ENCODE results near the gene HIGD1A. TPM values are rescaled to one million over a fixed set of nuclear protein-coding genes. Genes with fewer than 3 reads are reported as not detected.

The HIGD1A gene
- total RNA-seq, 1 donor from 2014 or later: 190 TPM

GRCh38 chr3:42795621-42796181 is 8.6 kb downstream of the HIGD1A start:
- no peak for DNase-seq (ENCODE audit: low read depth)
- TF ChIP-seq, protein P1, sequence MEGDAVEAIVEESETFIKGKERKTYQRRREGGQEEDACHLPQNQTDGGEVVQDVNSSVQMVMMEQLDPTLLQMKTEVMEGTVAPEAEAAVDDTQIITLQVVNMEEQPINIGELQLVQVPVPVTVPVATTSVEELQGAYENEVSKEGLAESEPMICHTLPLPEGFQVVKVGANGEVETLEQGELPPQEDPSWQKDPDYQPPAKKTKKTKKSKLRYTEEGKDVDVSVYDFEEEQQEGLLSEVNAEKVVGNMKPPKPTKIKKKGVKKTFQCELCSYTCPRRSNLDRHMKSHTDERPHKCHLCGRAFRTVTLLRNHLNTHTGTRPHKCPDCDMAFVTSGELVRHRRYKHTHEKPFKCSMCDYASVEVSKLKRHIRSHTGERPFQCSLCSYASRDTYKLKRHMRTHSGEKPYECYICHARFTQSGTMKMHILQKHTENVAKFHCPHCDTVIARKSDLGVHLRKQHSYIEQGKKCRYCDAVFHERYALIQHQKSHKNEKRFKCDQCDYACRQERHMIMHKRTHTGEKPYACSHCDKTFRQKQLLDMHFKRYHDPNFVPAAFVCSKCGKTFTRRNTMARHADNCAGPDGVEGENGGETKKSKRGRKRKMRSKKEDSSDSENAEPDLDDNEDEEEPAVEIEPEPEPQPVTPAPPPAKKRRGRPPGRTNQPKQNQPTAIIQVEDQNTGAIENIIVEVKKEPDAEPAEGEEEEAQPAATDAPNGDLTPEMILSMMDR (IDR thresholded peaks at IDR 0.05; ENCODE audit: insufficient read depth, low read length, poor library complexity, severe bottlenecking): no peak

GRCh38 chr3:42790714-42791229 is 13.5 kb downstream of the HIGD1A start:
- no peak for DNase-seq (ENCODE audit: low read depth)
- TF ChIP-seq, protein P1 (IDR thresholded peaks at IDR 0.05; ENCODE audit: insufficient read depth, low read length, poor library complexity, severe bottlenecking): no peak
- Histone ChIP-seq H3K36me3 (ENCODE audit: control insufficient read depth, insufficient read depth, low read length) (no peaks in the 10 kb centered on the region), H3K4me3 (ENCODE audit: low read depth, low read length) (no peak overlapping the region), H3K27me3 (ENCODE audit: control insufficient read depth, insufficient read depth, low read length) (no peaks in the 10 kb centered on the region)

More at GRCh38 chr3:42795621-42796181, 8.6 kb downstream of the HIGD1A start:
- no peaks in the 10 kb centered on the region for H3K36me3 ChIP-seq (ENCODE audit: control insufficient read depth, insufficient read depth, low read length)
- no peaks in the 10 kb centered on the region for H3K27me3 ChIP-seq (ENCODE audit: control insufficient read depth, insufficient read depth, low read length)
- no peak overlapping the region for H3K4me3 ChIP-seq (ENCODE audit: low read depth, low read length)

GRCh38 chr3:42786631-42787030 is 17.7 kb downstream of the HIGD1A start:
- TF ChIP-seq, protein P1 (IDR thresholded peaks at IDR 0.05; ENCODE audit: insufficient read depth, low read length, poor library complexity, severe bottlenecking): no peak
- Histone ChIP-seq H3K36me3 (ENCODE audit: control insufficient read depth, insufficient read depth, low read length) (no peaks in the 10 kb centered on the region), H3K27me3 (ENCODE audit: control insufficient read depth, insufficient read depth, low read length) (no peaks in the 10 kb centered on the region), H3K4me3 (ENCODE audit: low read depth, low read length) (no peak overlapping the region)
- DNase-seq (ENCODE audit: low read depth): no peak

DNA sequence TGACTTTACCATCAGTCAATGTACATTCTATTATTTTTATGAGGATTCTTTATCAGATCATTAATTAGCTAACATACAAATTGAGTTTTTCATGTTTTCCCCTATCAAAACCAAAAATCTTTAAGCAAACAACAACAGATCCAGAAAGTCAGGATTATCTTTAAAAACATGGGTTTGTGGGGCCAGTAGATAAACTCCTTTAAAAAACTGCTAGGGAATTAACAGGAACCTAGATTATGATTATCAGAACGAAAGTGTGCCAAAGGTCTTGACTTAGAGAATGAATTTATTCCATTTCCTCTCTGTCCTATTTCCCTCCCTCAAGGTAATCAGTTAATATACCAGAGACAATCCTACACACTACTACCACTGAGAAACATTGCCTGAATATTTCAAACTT is 18.1 kb downstream of the HIGD1A start:
- H3K4me3 ChIP-seq (ENCODE audit: low read depth, low read length): no peak overlapping the region
- no peaks in the 10 kb centered on the region for H3K36me3 ChIP-seq (ENCODE audit: control insufficient read depth, insufficient read depth, low read length)
- no peaks in the 10 kb centered on the region for H3K27me3 ChIP-seq (ENCODE audit: control insufficient read depth, insufficient read depth, low read length)
- TF ChIP-seq, protein P1 (IDR thresholded peaks at IDR 0.05; ENCODE audit: insufficient read depth, low read length, poor library complexity, severe bottlenecking): no peak
- no peak for DNase-seq (ENCODE audit: low read depth)

DNA sequence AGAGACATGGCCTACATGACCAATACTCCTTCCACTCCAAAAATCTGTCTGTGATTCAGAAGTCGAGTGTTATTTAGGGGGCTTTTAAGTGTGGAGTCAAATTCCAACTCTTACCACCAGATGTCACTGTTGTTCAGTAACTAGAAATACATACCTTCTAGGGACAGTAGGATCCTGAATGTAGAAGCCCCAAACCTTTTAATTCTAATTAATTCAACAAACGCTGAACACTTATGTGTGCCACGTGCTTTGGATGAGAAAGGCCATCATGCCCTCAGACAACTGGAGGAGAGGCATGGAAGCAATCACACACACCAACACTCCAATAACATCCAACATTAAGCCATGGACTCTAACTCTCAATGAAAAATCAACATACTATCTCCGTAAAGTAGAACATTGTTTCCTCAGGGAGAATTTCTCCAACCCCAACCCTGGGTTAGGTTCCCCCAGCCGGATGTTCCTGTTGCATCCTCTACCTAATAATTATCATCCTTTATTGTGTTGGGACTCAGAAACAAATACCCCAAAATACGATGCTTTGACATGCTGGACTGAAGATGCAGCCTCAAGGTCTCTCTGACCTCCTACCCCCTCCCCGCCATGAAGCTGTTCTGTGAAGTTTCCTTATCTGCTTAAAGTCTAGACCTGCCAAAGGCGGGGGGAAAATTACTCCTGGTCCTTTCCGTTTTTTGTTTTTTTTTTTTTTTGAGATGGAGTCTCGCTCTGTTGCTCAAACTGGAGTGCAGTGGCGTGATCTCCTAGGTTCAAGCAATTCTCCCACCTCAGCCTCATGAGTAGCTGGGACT is 23.2 kb downstream of the HIGD1A start:
- H3K27me3 ChIP-seq (ENCODE audit: control insufficient read depth, insufficient read depth, low read length): no peaks in the 10 kb centered on the region
- DNase-seq (ENCODE audit: low read depth): no peak

More for the DNA sequence above, 23.2 kb downstream of the HIGD1A start:
- no peak overlapping the region for H3K4me3 ChIP-seq (ENCODE audit: low read depth, low read length)
- H3K36me3 ChIP-seq (ENCODE audit: control insufficient read depth, insufficient read depth, low read length): no peaks in the 10 kb centered on the region
- TF ChIP-seq, protein P1 (IDR thresholded peaks at IDR 0.05; ENCODE audit: insufficient read depth, low read length, poor library complexity, severe bottlenecking): peak; percentile 62
